Activated T-helper 17 cell treated with anti-CD3 and anti-CD28 coated beads, Interleukin-2, amount 50 U/mL, for 72 hours (primary cell): ENCODE results near the gene VPS13D. TPM values are rescaled to one million over a fixed set of nuclear protein-coding genes. Genes with fewer than 3 reads are reported as not detected.

Experiments
- ATAC-seq: fragments of 150-1000 bp; cut with Tn5 transposase; replicated peaks from 2 replicates; pipeline ENCODE4 v1.10.0; 2021; ENCODE audit warnings: mild to moderate bottlenecking, moderate library complexity
- H3K27ac Mint-ChIP-seq: one replicate; pipeline ENCODE4 v1.8.0; 2022; ENCODE audit warnings: mixed read lengths
- H3K27me3 Mint-ChIP-seq: one replicate; pipeline ENCODE4 v1.8.0; 2022; ENCODE audit warnings: mixed read lengths
- H3K36me3 Mint-ChIP-seq: one replicate; pipeline ENCODE4 v1.8.0; 2022; ENCODE audit warnings: low read depth, mild to moderate bottlenecking, mixed read lengths
- H3K4me1 Mint-ChIP-seq: one replicate; pipeline ENCODE4 v1.8.0; 2022; ENCODE audit warnings: mixed read lengths
- H3K4me3 Mint-ChIP-seq: one replicate; pipeline ENCODE4 v1.8.0; 2022; ENCODE audit warnings: mild to moderate bottlenecking, mixed read lengths
- H3K9me3 Mint-ChIP-seq: one replicate; pipeline ENCODE4 v1.8.0; 2022; ENCODE audit warnings: mixed read lengths
- total RNA-seq, 2 donors: library from RNA; stranded (reverse); gene quantifications; one replicate each; pipeline ENCODE4 v1.2.3, GENCODE V29; 2022

Gene VPS13D
- total RNA-seq, 2 donors from 2014 or later, result 30.4 to 35.6 TPM

DNA sequence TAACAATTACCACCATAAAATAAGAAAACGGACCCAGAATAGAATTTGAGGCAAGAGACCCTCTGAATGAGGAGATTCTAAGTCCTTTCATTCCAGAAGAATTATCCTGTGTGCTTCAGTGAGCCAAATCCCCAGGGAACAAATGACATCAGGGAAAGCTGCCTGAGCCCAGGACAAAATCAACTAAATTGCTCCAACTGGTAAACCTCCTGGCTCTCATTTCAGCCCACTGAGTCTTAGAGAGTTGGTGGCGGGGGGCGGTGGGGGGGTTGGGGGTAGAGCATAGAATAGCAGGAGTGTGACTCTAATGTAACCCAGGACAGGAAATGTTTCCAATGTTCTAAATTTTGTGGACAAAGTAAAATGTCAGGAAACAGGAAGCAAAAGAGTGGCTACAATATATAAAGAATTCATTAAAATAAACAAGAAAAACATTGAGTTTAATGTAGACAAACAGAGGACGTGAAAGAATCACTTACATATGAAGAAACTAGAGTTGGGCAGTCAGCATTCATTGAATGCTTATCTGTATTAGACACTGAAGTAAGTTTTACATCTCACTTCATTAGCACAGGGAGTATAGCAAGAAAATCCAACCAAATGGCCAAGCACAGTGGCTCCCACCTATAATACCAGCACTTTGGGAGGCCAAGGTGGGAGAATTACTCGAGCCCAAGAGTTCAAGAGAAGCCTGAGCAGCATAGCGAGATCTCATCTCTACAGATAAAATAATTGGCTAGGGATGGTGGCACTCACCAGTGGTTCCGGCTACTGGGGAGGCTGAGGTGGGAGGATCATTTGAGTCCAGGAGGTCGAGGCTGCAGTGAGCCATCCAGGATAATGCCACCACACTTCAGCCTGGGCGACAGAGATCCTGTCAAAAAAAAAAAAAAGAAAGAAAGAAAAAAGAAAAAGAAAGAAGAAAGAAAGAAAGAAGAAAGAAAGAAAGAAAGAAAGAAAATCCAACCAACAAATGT lies 313.1 kb downstream of the VPS13D start:
- H3K9me3 Mint-ChIP-seq, result no peaks in the 10 kb centered on the region
- H3K36me3 Mint-ChIP-seq, result no peaks in the 10 kb centered on the region
- ATAC-seq, result no peak
- H3K27me3 Mint-ChIP-seq, result no peaks in the 10 kb centered on the region
- H3K4me3 Mint-ChIP-seq, result no peak overlapping the region
- H3K27ac Mint-ChIP-seq, result no peak overlapping the region
- H3K4me1 Mint-ChIP-seq, result no peaks in the 10 kb centered on the region

DNA sequence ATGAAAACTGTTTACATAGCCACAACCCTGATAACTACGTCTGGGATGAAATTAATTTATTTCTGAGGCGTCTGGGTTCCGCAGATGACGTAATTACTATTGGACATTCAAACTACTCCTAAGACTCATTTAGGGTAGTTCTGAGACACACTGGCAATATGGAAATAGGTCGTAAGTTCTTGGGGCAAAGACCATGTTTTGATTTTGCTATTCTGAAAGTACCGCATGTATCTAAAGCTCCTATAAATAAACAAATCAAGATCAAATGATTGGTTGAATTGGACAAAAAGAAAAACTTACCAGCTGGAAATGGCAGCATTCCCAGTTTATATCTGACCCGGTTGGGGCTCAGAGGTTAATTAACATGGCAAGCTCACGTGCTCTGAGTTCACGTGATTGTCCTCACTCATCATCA lies 313.9 kb downstream of the VPS13D start:
- H3K4me3 Mint-ChIP-seq, result no peak overlapping the region
- H3K27ac Mint-ChIP-seq, result no peak overlapping the region
- no peaks in the 10 kb centered on the region for H3K9me3 Mint-ChIP-seq
- ATAC-seq, result no peak
- H3K36me3 Mint-ChIP-seq, result no peaks in the 10 kb centered on the region
- no peaks in the 10 kb centered on the region for H3K4me1 Mint-ChIP-seq
- no peaks in the 10 kb centered on the region for H3K27me3 Mint-ChIP-seq

GRCh38 chr1:12544357-12544756 lies 314.5 kb downstream of the VPS13D start:
- H3K4me1 Mint-ChIP-seq, result no peaks in the 10 kb centered on the region
- no peaks in the 10 kb centered on the region for H3K27me3 Mint-ChIP-seq
- H3K36me3 Mint-ChIP-seq, result no peaks in the 10 kb centered on the region
- no peaks in the 10 kb centered on the region for H3K9me3 Mint-ChIP-seq
- no peak overlapping the region for H3K4me3 Mint-ChIP-seq
- no peak for ATAC-seq
- H3K27ac Mint-ChIP-seq, result no peak overlapping the region

GRCh38 chr1:12544992-12545391 lies 315.2 kb downstream of the VPS13D start:
- H3K36me3 Mint-ChIP-seq, result no peaks in the 10 kb centered on the region
- H3K27me3 Mint-ChIP-seq, result no peaks in the 10 kb centered on the region
- H3K9me3 Mint-ChIP-seq, result no peaks in the 10 kb centered on the region
- H3K4me3 Mint-ChIP-seq, result no peak overlapping the region
- H3K4me1 Mint-ChIP-seq, result no peaks in the 10 kb centered on the region
- no peak overlapping the region for H3K27ac Mint-ChIP-seq
- no peak for ATAC-seq

DNA sequence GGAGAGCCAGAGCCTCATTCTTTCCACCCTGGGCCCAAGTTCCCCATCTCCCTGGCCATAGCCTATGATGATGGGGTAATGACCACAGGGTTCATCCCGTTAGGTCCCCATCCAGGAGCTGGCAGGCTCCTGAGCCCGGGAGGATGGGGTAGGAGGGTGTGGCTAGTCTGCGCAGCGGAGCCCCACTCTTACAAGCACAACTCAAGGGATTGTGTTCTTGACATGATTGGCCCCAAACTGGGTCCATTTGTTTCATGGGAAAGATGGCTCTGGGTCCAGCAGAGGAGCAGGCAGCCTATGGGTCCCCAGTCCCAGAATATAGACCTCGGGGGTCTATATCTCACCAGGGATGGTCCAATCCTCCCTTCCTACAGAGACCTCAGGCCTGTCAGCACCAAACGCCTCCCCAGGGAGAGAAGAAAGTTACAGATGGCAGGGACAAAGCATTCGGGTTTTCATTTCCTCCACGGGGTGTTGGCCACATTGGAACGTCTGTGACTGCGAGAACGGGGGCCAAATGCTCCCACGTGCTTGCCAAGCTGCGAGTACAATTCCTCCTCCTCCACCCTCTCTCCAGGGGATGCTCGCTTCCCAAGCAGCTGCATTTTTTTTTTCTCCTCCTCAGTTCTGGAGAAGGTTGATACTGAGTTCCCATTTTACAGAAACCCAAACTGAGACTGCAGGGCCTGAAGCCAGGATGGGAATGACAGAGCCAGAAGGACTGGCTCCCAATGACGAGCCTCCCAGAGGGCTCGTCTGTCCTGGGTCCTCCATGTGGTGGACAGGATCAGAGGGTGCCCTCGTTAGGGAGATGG lies 317.1 kb downstream of the VPS13D start:
- peak overlapping the region; percentile 51 for H3K27ac Mint-ChIP-seq

DNA sequence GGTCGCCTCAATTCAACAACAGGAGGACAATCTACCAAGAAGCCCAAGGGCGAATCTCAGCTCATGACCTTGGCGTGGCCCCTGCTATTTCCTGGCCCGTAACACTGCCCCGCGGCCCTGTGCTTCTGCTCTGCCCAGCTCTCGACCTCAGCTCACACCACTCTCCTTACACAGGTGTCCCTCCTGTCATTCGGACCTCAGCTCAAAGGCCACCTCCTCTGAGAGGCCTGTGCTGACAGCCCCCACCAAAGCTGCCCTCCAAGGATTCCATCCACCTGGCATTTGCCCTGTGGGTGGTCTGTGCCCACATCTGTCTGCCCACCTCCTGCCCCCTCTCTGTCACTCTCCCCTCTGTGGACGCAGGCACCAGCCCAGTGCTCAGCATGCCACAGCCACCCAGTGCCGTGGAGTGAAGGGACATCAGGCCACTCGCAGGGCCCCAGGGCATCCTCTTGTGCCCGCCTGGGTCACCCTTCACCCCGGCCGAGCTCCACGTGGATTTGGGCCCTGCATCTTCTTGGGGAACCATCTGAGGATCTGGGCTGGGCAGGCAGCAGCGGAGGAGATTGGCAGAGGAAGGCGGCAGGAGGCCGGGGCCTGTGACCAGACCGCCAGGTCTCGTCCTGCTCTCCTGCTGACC lies 317.9 kb downstream of the VPS13D start:
- H3K27me3 Mint-ChIP-seq, result no peaks in the 10 kb centered on the region
- no peaks in the 10 kb centered on the region for H3K4me1 Mint-ChIP-seq
- ATAC-seq, result no peak

More for the DNA sequence above, 317.1 kb downstream of the VPS13D start:
- Mint-ChIP-seq H3K4me1 (no peaks in the 10 kb centered on the region), H3K4me3 (no peak overlapping the region), H3K36me3 (no peaks in the 10 kb centered on the region), H3K27me3 (no peaks in the 10 kb centered on the region), H3K9me3 (no peaks in the 10 kb centered on the region)
- no peak for ATAC-seq

GRCh38 chr1:12548279-12548972 lies 318.6 kb downstream of the VPS13D start:
- H3K27me3 Mint-ChIP-seq, result no peaks in the 10 kb centered on the region
- H3K4me1 Mint-ChIP-seq, result no peaks in the 10 kb centered on the region
- no peak for ATAC-seq
- H3K9me3 Mint-ChIP-seq, result no peaks in the 10 kb centered on the region
- H3K36me3 Mint-ChIP-seq, result no peaks in the 10 kb centered on the region
- no peak overlapping the region for H3K4me3 Mint-ChIP-seq
- H3K27ac Mint-ChIP-seq, result no peak overlapping the region

More for the DNA sequence above, 317.9 kb downstream of the VPS13D start:
- H3K27ac Mint-ChIP-seq, result peak overlapping the region; percentile 51
- H3K4me3 Mint-ChIP-seq, result no peak overlapping the region
- no peaks in the 10 kb centered on the region for H3K36me3 Mint-ChIP-seq
- no peaks in the 10 kb centered on the region for H3K9me3 Mint-ChIP-seq

GRCh38 chr1:12548973-12549459 lies 319.2 kb downstream of the VPS13D start:
- Mint-ChIP-seq H3K9me3 (no peaks in the 10 kb centered on the region), H3K27ac (no peak overlapping the region)
- ATAC-seq, result no peak

DNA sequence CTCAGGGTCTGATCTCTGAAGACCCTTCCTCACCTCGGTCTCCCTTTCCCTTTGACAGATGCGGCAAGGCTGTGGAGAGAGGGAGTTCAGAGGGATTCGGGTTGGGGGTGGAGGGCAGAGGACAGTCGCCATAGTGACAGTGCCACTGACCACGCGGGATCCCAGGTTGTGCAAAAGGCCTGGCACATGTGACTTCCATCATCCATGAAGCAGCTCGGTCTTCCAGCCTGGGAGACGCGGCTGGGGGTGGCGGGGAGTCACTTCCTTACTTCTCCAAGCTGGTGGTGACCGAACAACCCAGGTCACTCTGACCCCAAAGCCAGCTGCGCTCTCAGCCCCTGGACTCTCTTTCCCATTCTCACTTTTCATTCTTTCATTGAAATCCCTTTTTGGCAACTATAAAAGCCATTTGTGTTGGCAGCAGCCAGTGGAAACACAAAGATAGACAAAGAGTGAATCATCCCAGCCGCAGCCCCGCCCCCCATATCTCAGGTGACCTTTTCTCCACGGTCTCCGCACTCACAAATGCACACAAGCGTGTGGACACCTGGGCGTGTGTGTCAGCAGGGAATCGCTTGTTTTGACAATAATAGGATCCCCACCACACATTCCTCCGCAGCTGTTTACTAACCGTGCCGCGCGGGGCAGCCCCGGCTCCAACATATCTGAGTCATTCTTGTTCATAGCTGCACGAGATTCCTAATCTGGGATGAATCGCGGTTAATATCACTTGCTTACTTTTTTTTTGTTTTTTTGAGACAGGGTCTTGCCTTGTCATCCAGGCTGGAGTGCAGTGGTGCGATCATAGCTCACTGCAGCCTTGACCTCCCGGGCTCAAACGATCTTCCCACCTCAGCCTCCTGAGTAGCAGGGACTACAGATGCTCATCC lies 319.9 kb downstream of the VPS13D start:
- Mint-ChIP-seq H3K9me3 (no peaks in the 10 kb centered on the region), H3K4me3 (no peak overlapping the region), H3K4me1 (no peaks in the 10 kb centered on the region), H3K27me3 (no peaks in the 10 kb centered on the region), H3K27ac (no peak overlapping the region), H3K36me3 (no peaks in the 10 kb centered on the region)
- ATAC-seq, result no peak

More at GRCh38 chr1:12548973-12549459, 319.2 kb downstream of the VPS13D start:
- Mint-ChIP-seq H3K36me3 (no peaks in the 10 kb centered on the region), H3K4me3 (no peak overlapping the region), H3K4me1 (no peaks in the 10 kb centered on the region), H3K27me3 (no peaks in the 10 kb centered on the region)

DNA sequence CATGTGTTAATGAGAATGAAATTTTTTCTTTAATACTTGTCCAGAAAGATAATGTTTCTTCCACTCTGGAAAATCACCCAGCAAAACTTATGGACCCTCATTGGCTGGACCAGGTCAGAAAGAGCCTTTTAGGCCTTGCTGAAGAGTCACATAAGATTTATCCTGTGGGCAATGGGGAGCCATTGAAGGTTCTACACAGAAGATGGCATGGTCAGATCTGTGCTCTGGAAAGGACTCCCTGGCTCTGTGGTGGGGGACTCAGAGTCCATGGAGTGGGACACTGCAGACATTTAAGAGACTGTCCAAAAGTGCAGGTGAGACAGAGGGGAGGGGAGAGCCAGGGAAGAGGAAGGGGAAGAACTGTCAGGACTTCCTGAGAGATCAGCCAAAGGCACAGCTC lies 321.8 kb downstream of the VPS13D start:
- no peaks in the 10 kb centered on the region for H3K27me3 Mint-ChIP-seq

DNA sequence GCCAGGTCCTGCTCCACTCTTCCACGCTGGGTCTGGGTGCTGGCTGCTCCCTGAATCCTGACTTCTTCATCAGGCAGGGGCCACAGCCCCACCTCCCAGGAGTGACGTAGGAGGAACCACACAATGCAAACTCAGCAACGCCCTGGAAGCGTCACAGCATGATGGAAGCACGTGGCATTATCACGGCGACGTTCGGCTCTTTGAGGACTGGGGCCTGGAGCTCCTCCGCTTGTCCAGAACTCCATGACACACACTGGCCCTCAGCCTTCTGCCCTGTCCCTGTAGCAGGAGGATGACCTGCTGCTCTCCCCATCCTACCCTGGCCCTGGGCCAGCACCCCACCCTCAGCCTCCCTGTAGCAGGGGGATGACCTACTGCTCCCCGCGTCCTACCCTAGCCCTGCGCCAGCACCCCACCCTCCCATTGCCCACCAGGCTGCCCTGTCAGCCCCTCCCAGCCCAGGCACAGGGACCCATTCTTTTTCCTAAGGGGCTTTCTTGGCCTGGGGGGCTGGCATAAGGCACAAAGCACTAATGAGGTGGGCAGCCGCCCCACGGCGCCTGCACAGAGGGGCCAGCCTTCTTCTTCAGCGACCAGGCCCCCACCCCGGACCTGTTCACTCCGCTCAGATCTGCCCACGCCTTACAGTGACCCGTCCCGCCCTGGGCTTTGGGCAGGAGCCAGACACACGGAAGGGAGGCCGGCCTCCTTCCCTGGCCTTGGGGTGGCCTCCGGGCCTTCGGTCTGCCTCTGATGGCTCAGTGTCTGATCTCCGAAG lies 322.5 kb downstream of the VPS13D start:
- Mint-ChIP-seq H3K9me3 (no peaks in the 10 kb centered on the region), H3K27me3 (no peaks in the 10 kb centered on the region), H3K4me1 (no peaks in the 10 kb centered on the region), H3K4me3 (no peak overlapping the region), H3K27ac (no peak overlapping the region), H3K36me3 (no peaks in the 10 kb centered on the region)
- ATAC-seq, result no peak

More for the DNA sequence above, 321.8 kb downstream of the VPS13D start:
- no peak overlapping the region for H3K27ac Mint-ChIP-seq
- no peak overlapping the region for H3K4me3 Mint-ChIP-seq
- H3K36me3 Mint-ChIP-seq, result no peaks in the 10 kb centered on the region
- no peak for ATAC-seq
- no peaks in the 10 kb centered on the region for H3K4me1 Mint-ChIP-seq
- no peaks in the 10 kb centered on the region for H3K9me3 Mint-ChIP-seq
